GM23338 (cell line): ENCODE data around the gene NPLOC4. TPM values are rescaled to one million over a fixed set of nuclear protein-coding genes. Genes with fewer than 3 reads are reported as not detected.

Experiments used
- ATAC-seq: fragments of 200-7000 bp; cut with Tn5 transposase; 3 replicates; pipeline ENCODE4 v1.9.1; 2020
- DNase-seq: peaks from one replicate; pipeline ENCODE4 v3.0.0-alpha.2; 2015; ENCODE audit warnings: low spot score
- H2AFZ ChIP-seq: fragments of 200-600 bp; sonication (generic); 2 replicates; pipeline ENCODE4 v1.8.0; 2016; ENCODE audit warnings: antibody characterized with exemption, mild to moderate bottlenecking, moderate library complexity
- H3F3A ChIP-seq: fragments of 200-600 bp; sonication (generic); replicated peaks from 2 replicates; pipeline ENCODE4 v1.8.0; 2017; ENCODE audit warnings: antibody characterized with exemption, mixed run types, low read depth
- H3K27ac ChIP-seq: fragments of 200-600 bp; sonication (generic); 2 replicates; pipeline ENCODE4 v1.6.1; 2016; ENCODE audit warnings: low read depth
- H3K27me3 ChIP-seq: fragments of 200-600 bp; sonication (generic); 2 replicates; pipeline ENCODE4 v1.8.0; 2016; ENCODE audit warnings: mild to moderate bottlenecking, mixed run types, moderate library complexity; ENCODE audit not compliant: insufficient read depth
- H3K36me3 ChIP-seq: fragments of 200-600 bp; sonication (generic); 2 replicates; pipeline ENCODE4 v1.8.0; 2016; ENCODE audit warnings: mild to moderate bottlenecking; ENCODE audit not compliant: insufficient read depth
- H3K4me1 ChIP-seq: fragments of 200-600 bp; sonication (generic); 2 replicates; pipeline ENCODE4 v1.8.0; 2016; ENCODE audit warnings: mild to moderate bottlenecking, moderate library complexity; ENCODE audit not compliant: insufficient read depth
- H3K4me2 ChIP-seq: fragments of 200-600 bp; sonication (generic); 2 replicates; pipeline ENCODE4 v1.7.1; 2017; ENCODE audit warnings: mixed run types
- H3K4me3 ChIP-seq: fragments of 200-600 bp; sonication (generic); 2 replicates; pipeline ENCODE4 v1.6.1; 2016; ENCODE audit warnings: mixed run types
- H3K79me2 ChIP-seq: fragments of 200-600 bp; sonication (generic); replicated peaks from 2 replicates; pipeline ENCODE4 v1.8.0; 2017; ENCODE audit warnings: mild to moderate bottlenecking; ENCODE audit not compliant: insufficient read depth
- H3K9me2 ChIP-seq: fragments of 200-600 bp; sonication (generic); 2 replicates; pipeline ENCODE4 v1.8.0; 2017; ENCODE audit not compliant: insufficient read depth
- H4K20me1 ChIP-seq: fragments of 200-600 bp; sonication (generic); replicated peaks from 2 replicates; pipeline ENCODE4 v1.8.0; 2017; ENCODE audit warnings: mild to moderate bottlenecking; ENCODE audit not compliant: insufficient read depth
- H3K27ac Mint-ChIP-seq: 2 replicates; pipeline ENCODE4 v1.8.0; 2020; ENCODE audit warnings: inconsistent platforms, mild to moderate bottlenecking, moderate library complexity, mixed read lengths
- H3K27me3 Mint-ChIP-seq: 3 replicates; pipeline ENCODE4 v1.8.0; 2022; ENCODE audit warnings: low read depth, mild to moderate bottlenecking, moderate library complexity, mixed read lengths, inconsistent platforms; ENCODE audit not compliant: insufficient read depth, poor library complexity
- H3K36me3 Mint-ChIP-seq: 3 replicates; pipeline ENCODE4 v1.8.0; 2021; ENCODE audit warnings: low read depth, mild to moderate bottlenecking, inconsistent platforms, moderate library complexity, mixed read lengths
- H3K4me1 Mint-ChIP-seq: 3 replicates; pipeline ENCODE4 v1.8.0; 2020; ENCODE audit warnings: mild to moderate bottlenecking, inconsistent platforms, mixed read lengths
- H3K4me3 Mint-ChIP-seq: 3 replicates; pipeline ENCODE4 v1.8.0; 2021; ENCODE audit warnings: moderate library complexity, mild to moderate bottlenecking, inconsistent platforms, mixed read lengths
- H3K9me3 Mint-ChIP-seq: 3 replicates; pipeline ENCODE4 v1.8.0; 2020; ENCODE audit warnings: moderate library complexity, mild to moderate bottlenecking, inconsistent platforms, mixed read lengths
- CREB1 ChIP-seq: fragments of 250-450 bp; sonication (Bioruptor Pico); IDR thresholded peaks from 2 replicates; pipeline ENCODE4 v1.5.0; 2020; ENCODE audit warnings: low read depth, mild to moderate bottlenecking, moderate library complexity
- CTCF ChIP-seq, 2 experiments: fragments of 200-600 bp in 1 of 2; sonication (generic) in 1 of 2; conservative IDR thresholded peaks; 2 replicates each; pipeline versions ENCODE4 v1.5.1 to v1.6.1; 2016 to 2017; ENCODE audit warnings: antibody characterized with exemption in 2 of 2, low read depth in 2 of 2, mild to moderate bottlenecking in 2 of 2, moderate library complexity in 1 of 2
- ETS1 ChIP-seq: IDR thresholded peaks from 2 replicates; pipeline ENCODE4 v1.6.1; 2016; ENCODE audit warnings: antibody characterized with exemption
- POLR2AphosphoS5 ChIP-seq: IDR thresholded peaks from 2 replicates; pipeline ENCODE4 v1.6.1; 2016; ENCODE audit warnings: antibody characterized with exemption, low read depth
- ZNF331 ChIP-seq: fragments of 250-450 bp; sonication (Bioruptor Pico); IDR thresholded peaks from 2 replicates; pipeline ENCODE4 v1.5.0; 2020; ENCODE audit warnings: low read depth, mild to moderate bottlenecking, moderate library complexity
- ZNF462 ChIP-seq: fragments of 250-450 bp; sonication (Bioruptor Pico); IDR thresholded peaks from 2 replicates; pipeline ENCODE4 v1.5.0; 2020; ENCODE audit warnings: mild to moderate bottlenecking, moderate library complexity
- long read RNA-seq: library from polyadenylated mRNA; unstranded; transcript quantifications from one replicate; pipeline ENCODE4 v2.0.0, GENCODE V29; 2020; ENCODE audit not compliant: unreplicated experiment
- polyA plus RNA-seq: library from polyadenylated mRNA; unstranded; fragments of >200 nt; fragmentation: Nextera tagmentation; extraction: Ambion mirVana; gene quantifications from 2 replicates; pipeline ENCODE4 v1.2.1, GENCODE V29; 2016
- total RNA-seq: library from RNA; depleted of rRNA; stranded (reverse); fragments of >200 nt; shearing (Covaris generic); gene quantifications from 2 replicates; pipeline ENCODE4 v1.2.3, GENCODE V29; 2014; rRNA removed

Gene NPLOC4
- total RNA-seq (54.3 and 79.1 TPM in 2 replicates), polyA plus RNA-seq (23.0 and 24.1 TPM in 2 replicates)
- long read RNA-seq, partial matches to known transcripts = 1 of 6 reads
- long read RNA-seq, other reads (novel, unspliced or antisense) = 5 of 6 reads

GRCh38 chr17:81636505-81637288 lies at the start of gene NPLOC4, which contains the start of gene TSPAN10:
Gene NPLOC4, minus strand, starts transcription at chr17:81637112. Its CDS starts 182 bp downstream, at chr17:81636930.
Gene TSPAN10, plus strand, starts transcription at chr17:81637196. Its CDS starts 5,217 bp downstream, at chr17:81642413.
- no peaks in the 10 kb centered on the region for H3K27me3 Mint-ChIP-seq
- peak within 1 kb of the TSS; percentile 84; the same call in 1 of the 2 replicates for H2AFZ ChIP-seq
- ATAC-seq (peak; percentile 92), DNase-seq (peak; percentile 91)
- peaks cover 13% of the 10 kb centered on the region; the same call in 1 of the 2 replicates for H3F3A ChIP-seq
- H3K79me2 ChIP-seq = peaks cover 49% of the 10 kb centered on the region
- peak within 1 kb of the TSS; percentile 97 for H3K27ac Mint-ChIP-seq
- H3K9me2 ChIP-seq = no peaks in the 10 kb centered on the region
- peak; percentile 80 for TF ChIP-seq CREB1 (CRISPR knock-in tag)
- TF ChIP-seq ZNF462 = no peak
- TF ChIP-seq CTCF (conservative IDR thresholded peaks at IDR 0.05; ENCODE audit: low read depth in 2 of 2) = no peak
- TF ChIP-seq ETS1 = peak; percentile 37; the same call in 1 of the 2 replicates
- peak; percentile 83 for TF ChIP-seq POLR2AphosphoS5
- no peak for TF ChIP-seq ZNF331 (CRISPR knock-in tag)
- H3K4me1 ChIP-seq = peaks cover 7% of the 10 kb centered on the region
- H3K27ac ChIP-seq = peak within 1 kb of the TSS; percentile 92
- peak within 1 kb of the TSS; percentile 99 for H3K4me2 ChIP-seq
- peaks cover 14% of the 10 kb centered on the region for H3K36me3 Mint-ChIP-seq
- peaks cover 10% of the 10 kb centered on the region for H3K4me1 Mint-ChIP-seq
- no peaks in the 10 kb centered on the region; the same call in 1 of the 3 replicates for H3K9me3 Mint-ChIP-seq
- peak within 1 kb of the TSS; percentile 99 for H3K4me3 ChIP-seq
- no peaks in the 10 kb centered on the region for H3K27me3 ChIP-seq
- no peaks in the 10 kb centered on the region; the same call in 1 of the 2 replicates for H3K36me3 ChIP-seq
- peaks cover 32% of the 10 kb centered on the region for H4K20me1 ChIP-seq
- H3K4me3 Mint-ChIP-seq = peak within 1 kb of the TSS; percentile 96
